Epithelial cell of proximal tubule (primary cell): ENCODE measurements around the gene FANCG. TPM values are rescaled to one million over a fixed set of nuclear protein-coding genes. Genes with fewer than 3 reads are reported as not detected.

Experiments
- DNase-seq: peaks from one replicate; pipeline ENCODE4 v3.0.0-alpha.2; 2011; ENCODE audit warnings: low read depth
- H3K4me3 ChIP-seq: 2 replicates; pipeline ENCODE4 v1.5.1; 2011; ENCODE audit warnings: low read depth, mild to moderate bottlenecking, low read length
- CTCF ChIP-seq: conservative IDR thresholded peaks from 2 replicates; pipeline ENCODE4 v1.5.1; 2012; ENCODE audit warnings: low read depth, mild to moderate bottlenecking, low read length
- total RNA-seq: library from RNA; depleted of rRNA; stranded (reverse); fragments of >200 nt; gene quantifications from 2 replicates; pipeline ENCODE4 v1.2.3, GENCODE V29; 2015

Gene FANCG
- total RNA-seq, 1 donor from 2014 or later, result 60.3 TPM

- H3K4me3 ChIP-seq, result no peak overlapping the region
- no peak for TF ChIP-seq CTCF
- no peak for DNase-seq
These were observed 5.3 kb upstream of the FANCG start for GRCh38 chr9:35085078-35085477.

DNA sequence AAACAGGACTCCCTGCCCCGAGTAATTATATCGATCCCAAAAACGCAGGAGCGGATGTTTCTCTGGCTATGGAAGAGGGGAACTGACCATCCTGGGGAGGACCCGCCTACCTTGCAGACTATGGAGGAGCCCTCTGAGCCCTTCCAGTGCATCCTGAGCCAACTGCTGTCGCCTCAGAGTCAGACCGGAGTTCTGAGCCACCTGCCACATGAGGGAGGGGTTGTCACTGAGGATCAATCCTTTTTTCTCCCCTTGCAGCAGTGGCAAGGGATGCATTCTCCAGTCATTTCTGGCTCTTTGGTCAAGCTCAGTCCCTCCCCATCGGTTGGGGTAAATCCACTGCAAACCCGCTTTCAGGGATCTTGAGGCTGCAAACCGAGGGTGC, 709 bp downstream of the FANCG start:
- no peak for TF ChIP-seq CTCF
- H3K4me3 ChIP-seq, result peak overlapping the region; percentile 81
- no peak for DNase-seq

- no peak for TF ChIP-seq CTCF
These were observed 1.7 kb downstream of the FANCG start for GRCh38 chr9:35078066-35078465.

GRCh38 chr9:35076848-35077247, 2.9 kb downstream of the FANCG start:
- no peak overlapping the region for H3K4me3 ChIP-seq
- no peak for DNase-seq
- no peak for TF ChIP-seq CTCF

More at GRCh38 chr9:35078066-35078465, 1.7 kb downstream of the FANCG start:
- no peak for DNase-seq
- peak overlapping the region; percentile 81 for H3K4me3 ChIP-seq

DNA sequence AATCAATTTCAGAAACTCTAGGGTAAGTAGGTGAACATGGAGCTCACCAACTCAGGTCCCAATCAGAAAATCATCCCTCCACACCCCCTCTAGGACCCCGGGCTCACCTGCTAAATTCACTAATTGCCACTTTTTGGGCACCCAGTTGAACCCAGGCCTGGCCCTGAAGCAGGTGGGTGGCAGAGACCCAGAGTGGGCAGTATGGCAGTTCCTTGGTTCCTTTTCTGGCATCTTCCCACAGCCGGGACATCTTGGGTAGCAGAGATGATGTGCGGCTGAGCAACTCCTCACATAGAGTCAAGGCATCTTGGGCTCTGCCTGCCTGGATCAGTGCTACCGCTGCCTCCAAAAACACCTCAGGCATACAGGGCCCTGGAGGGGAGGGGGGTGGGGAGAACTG, 4.4 kb downstream of the FANCG start:
- no peak overlapping the region for H3K4me3 ChIP-seq
- TF ChIP-seq CTCF, result no peak
- no peak for DNase-seq

- TF ChIP-seq CTCF, result no peak
- DNase-seq, result no peak
- no peak overlapping the region for H3K4me3 ChIP-seq
These were observed 5.0 kb downstream of the FANCG start for GRCh38 chr9:35074791-35075190.

DNA sequence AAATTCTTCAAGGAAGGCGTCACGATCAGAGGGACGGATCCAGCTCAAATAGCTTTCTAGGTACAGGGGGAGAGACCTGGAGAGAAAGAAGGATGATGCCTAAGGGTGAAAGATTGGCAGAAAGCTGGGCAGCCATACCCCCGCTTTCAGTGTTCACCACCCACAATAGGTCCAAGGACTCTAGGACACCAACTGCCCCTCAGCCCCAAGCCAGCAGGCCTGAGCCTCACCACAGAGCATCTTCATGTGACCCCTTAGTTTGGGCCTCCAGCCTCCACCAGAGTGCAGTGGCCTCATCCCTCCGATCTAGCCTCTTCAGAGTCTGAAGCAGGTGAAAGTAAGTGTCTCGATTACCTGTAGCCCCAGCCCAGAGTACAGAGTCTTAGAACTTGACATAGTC, 5.6 kb downstream of the FANCG start:
- no peak for TF ChIP-seq CTCF
- DNase-seq, result no peak

More for the DNA sequence above, 5.6 kb downstream of the FANCG start:
- no peak overlapping the region for H3K4me3 ChIP-seq
